Right lobe of liver (tissue), 6 donors: Measurements from ENCODE around the gene RSRC1. TPM values are rescaled to one million over a fixed set of nuclear protein-coding genes. Genes with fewer than 3 reads are reported as not detected.

ENCODE experiments used
- ATAC-seq, 4 donors: fragments of 200-7000 bp; cut with Tn5 transposase; one replicate each; pipeline ENCODE4 v1.9.1; 2020; ENCODE audit warnings: mild to moderate bottlenecking in 4 of 4, moderate library complexity in 4 of 4
- DNase-seq, 3 donors: peaks; one replicate each; pipeline ENCODE4 v3.0.0-alpha.2; 2020
- H3K27ac ChIP-seq, 3 donors: fragments of 200-600 bp; one replicate each; pipeline ENCODE4 v1.8.0; 2022
- H3K27me3 ChIP-seq, 2 donors: fragments of 200-600 bp; one replicate each; pipeline ENCODE4 v1.8.0; 2022
- H3K36me3 ChIP-seq, 4 donors: fragments of 200-600 bp; sonication (generic) in 1 of 4; one replicate each; pipeline versions ENCODE4 v1.5.1 to v1.8.0; 2017 to 2022; ENCODE audit warnings: control low read depth in 1 of 4
- H3K4me1 ChIP-seq, 4 donors: fragments of 200-600 bp; sonication (generic) in 1 of 4; one replicate each; pipeline versions ENCODE4 v1.5.1 to v1.8.0; 2017 to 2022; ENCODE audit warnings: control low read depth in 1 of 4
- H3K4me3 ChIP-seq, 3 donors: fragments of 200-600 bp; one replicate each; pipeline ENCODE4 v1.8.0; 2022
- H3K9me3 ChIP-seq, 4 donors: fragments of 200-600 bp; sonication (generic) in 1 of 4; one replicate each; pipeline versions ENCODE4 v1.5.1 to v1.8.0; 2017 to 2022; ENCODE audit warnings: control low read depth in 1 of 4
- POLR2A ChIP-seq: fragments of 450-650 bp; IDR thresholded peaks from one replicate; pipeline ENCODE4 v1.6.1; 2017; ENCODE audit warnings: antibody characterized with exemption, mild to moderate bottlenecking
- WGBS: methylation state at CpG from one replicate; pipeline ENCODE4 v1.1.6; 2018; ENCODE audit warnings: low coverage, low lambda C conversion rate; ENCODE audit not compliant: insufficient coverage; ENCODE audit errors: missing lambda C conversion rate; 5-methylcytosine and 5-hydroxymethylcytosine counted together
- intact Hi-C, 2 donors: fragments of 100-400 bp; cut with DNase I; formaldehyde crosslinking; loops; one replicate each; pipeline versions ENCODE4 v1.11.2 to v1.14.1; 2022
- total RNA-seq, 6 experiments: library from RNA; depleted of rRNA in 2 of 6; stranded (reverse); fragments of >200 nt in 2 of 6; fragmentation: NEBNext Ultra II Directional in 3 of 6; extraction: Animal tissue kit (Norgen Biotek cat#: 25700) in 3 of 6; gene quantifications; one replicate each; pipeline versions ENCODE4 v1.1.0 to v1.2.4, GENCODE V29; 2016 to 2023
- TF ChIP-seq, protein P1 (sequence below), 4 donors: fragments of 200-600 bp in 3 of 4; fragments of 450-650 bp in 1 of 4; IDR thresholded peaks; one replicate each; pipeline versions ENCODE4 v1.5.1 to v1.8.0; 2016 to 2022; ENCODE audit warnings: antibody characterized with exemption in 4 of 4, mild to moderate bottlenecking in 2 of 4
- donor health status: DM: no; HTN: yes; CAD: no.
- donor health status: DM: no; HTN: no; CAD: no.
- donor health status: DM: no; HTN: no; CAD: no.
- donor health status: DM: no; HTN: yes; CAD: no.
- donor health status: DM: no; HTN: yes; CAD: no.

Gene RSRC1
- total RNA-seq, 6 experiments from 2014 or later: 10.8 to 22.1 (median 11.7) TPM

DNA sequence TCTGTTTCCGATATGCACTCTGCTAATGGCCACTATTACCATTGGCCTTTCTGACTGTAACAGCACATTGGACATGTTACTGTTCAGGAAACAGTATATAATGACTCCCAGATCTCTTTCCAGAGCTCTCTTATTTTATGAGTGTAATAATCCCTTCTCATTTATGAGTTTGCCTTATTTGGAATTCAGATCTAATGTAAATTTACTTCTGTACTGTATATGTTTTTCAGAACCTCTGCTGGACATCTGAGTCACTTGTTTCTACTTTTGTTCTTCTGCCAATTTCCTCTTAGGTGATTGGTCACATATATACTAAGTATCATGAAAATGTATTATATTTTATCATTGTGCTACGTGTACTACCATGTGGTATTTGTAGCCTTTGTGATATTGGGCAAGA, 30.5 kb downstream of the RSRC1 start:
- WGBS: 100% methylated on average over 2 of the region's 2 CpGs
- no peaks in the 10 kb centered on the region for H3K9me3 ChIP-seq
- ATAC-seq (no peak), DNase-seq (no peak)
- H3K27ac ChIP-seq: no peak overlapping the region
- intact Hi-C loops: no loop called here
- no peaks in the 10 kb centered on the region for H3K4me1 ChIP-seq
- H3K36me3 ChIP-seq: no peaks in the 10 kb centered on the region
- no peak overlapping the region for H3K4me3 ChIP-seq
- TF ChIP-seq, protein P1, sequence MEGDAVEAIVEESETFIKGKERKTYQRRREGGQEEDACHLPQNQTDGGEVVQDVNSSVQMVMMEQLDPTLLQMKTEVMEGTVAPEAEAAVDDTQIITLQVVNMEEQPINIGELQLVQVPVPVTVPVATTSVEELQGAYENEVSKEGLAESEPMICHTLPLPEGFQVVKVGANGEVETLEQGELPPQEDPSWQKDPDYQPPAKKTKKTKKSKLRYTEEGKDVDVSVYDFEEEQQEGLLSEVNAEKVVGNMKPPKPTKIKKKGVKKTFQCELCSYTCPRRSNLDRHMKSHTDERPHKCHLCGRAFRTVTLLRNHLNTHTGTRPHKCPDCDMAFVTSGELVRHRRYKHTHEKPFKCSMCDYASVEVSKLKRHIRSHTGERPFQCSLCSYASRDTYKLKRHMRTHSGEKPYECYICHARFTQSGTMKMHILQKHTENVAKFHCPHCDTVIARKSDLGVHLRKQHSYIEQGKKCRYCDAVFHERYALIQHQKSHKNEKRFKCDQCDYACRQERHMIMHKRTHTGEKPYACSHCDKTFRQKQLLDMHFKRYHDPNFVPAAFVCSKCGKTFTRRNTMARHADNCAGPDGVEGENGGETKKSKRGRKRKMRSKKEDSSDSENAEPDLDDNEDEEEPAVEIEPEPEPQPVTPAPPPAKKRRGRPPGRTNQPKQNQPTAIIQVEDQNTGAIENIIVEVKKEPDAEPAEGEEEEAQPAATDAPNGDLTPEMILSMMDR (IDR thresholded peaks at IDR 0.05): no peak
- no peak for TF ChIP-seq POLR2A
- no peaks in the 10 kb centered on the region for H3K27me3 ChIP-seq

DNA sequence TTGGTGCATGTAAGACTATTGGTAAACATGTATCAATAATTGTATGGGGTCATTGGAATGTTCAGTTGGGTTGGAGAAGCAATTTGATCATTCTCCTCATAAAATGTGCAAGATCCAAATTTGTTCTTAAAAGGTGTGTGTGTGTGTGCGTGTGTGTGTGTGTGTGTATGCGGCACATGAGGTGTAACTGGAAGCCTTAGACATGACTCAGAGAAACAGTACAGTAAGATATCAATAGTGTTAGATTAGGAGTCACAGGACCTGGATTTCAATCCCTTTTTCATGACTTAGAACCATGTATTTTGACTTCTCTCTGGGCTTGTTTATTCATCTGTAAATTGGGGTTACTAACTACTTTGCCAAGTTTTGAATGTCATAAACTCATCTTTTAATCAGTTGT, 38.3 kb downstream of the RSRC1 start:
- ATAC-seq: no peak
- 60% methylated on average over 2 of the region's 2 CpGs for WGBS

DNA sequence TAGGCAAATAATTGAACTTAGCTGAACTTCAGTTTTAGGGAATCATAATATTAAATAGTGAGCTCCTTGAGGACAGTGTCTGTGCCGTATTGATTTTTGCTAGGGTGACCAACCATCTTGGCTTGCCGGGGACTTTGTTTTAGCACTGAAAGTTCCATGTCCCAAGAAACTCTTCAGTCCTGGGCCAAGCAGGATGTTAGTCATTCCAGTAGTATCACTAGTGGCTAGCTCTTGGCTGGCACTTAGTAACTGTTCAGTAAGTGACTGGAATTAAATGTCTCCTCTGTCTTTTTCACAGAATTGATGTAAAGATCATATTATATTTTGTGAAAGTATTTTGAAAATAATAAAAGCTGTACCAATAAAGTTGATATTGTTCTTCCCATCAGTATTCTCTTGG, 42.3 kb downstream of the RSRC1 start:
- no peaks in the 10 kb centered on the region for H3K27me3 ChIP-seq
- H3K36me3 ChIP-seq: no peaks in the 10 kb centered on the region
- no peak overlapping the region for H3K4me3 ChIP-seq
- no peak overlapping the region for H3K27ac ChIP-seq
- H3K9me3 ChIP-seq: no peaks in the 10 kb centered on the region
- ATAC-seq (no peak), DNase-seq (no peak)
- 63% methylated on average over 2 of the region's 2 CpGs for WGBS
- intact Hi-C loops: no loop called here
- H3K4me1 ChIP-seq: no peaks in the 10 kb centered on the region
- TF ChIP-seq, protein P1 (IDR thresholded peaks at IDR 0.05): no peak
- no peak for TF ChIP-seq POLR2A

More for the DNA sequence above, 38.3 kb downstream of the RSRC1 start:
- no peaks in the 10 kb centered on the region for H3K9me3 ChIP-seq
- no peak overlapping the region for H3K4me3 ChIP-seq
- no peak overlapping the region for H3K27ac ChIP-seq
- no peak for DNase-seq
- H3K4me1 ChIP-seq: no peaks in the 10 kb centered on the region
- intact Hi-C loops: no loop called here
- H3K27me3 ChIP-seq: no peaks in the 10 kb centered on the region
- no peak for TF ChIP-seq POLR2A
- TF ChIP-seq, protein P1 (IDR thresholded peaks at IDR 0.05): no peak
- no peaks in the 10 kb centered on the region for H3K36me3 ChIP-seq

DNA sequence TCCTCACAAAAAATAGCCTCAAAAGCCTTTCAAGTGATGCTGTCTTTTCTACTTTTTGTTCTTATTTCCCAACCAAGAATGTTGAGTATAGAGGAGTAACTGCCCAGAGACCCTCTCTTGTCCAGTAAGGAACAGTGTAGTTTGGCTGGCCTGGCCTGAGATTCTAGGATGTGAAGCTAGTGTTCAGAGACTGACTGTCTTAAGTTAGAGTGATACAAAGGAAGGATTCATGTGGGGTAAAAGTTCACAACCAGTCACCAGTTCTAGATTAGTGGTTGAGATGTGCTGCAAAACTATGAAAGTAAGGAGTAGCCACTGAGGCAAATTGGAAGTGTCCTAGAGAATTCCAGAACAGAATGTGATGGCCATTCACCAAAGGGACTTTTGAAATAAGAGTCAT, 49.1 kb downstream of the RSRC1 start:
- Histone ChIP-seq H3K27ac (no peak overlapping the region), H3K27me3 (no peaks in the 10 kb centered on the region), H3K9me3 (no peaks in the 10 kb centered on the region), H3K36me3 (no peaks in the 10 kb centered on the region), H3K4me1 (no peaks in the 10 kb centered on the region), H3K4me3 (no peak overlapping the region)
- DNase-seq: no peak
- intact Hi-C loops: no loop called here
- no peak for TF ChIP-seq POLR2A
- TF ChIP-seq, protein P1 (IDR thresholded peaks at IDR 0.05): no peak
- ATAC-seq: no peak

DNA sequence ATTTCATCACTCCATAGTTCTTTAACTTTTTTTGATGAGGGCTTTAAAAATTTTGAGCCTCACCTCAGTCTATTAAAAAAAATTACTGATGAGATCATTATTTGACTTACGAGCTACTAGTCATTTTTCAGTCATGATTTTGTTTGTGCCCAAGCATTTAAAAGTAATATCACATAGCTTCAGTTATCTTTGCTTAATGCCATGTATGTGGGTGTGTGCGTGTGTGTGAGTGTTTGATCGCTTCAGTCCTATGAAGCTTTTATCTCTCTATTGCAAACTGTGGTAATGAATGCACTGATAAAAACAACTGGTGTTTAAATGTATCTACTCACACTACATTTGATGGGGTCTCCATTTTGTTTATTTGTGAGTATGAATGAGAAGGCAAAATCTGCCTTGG, 49.8 kb downstream of the RSRC1 start:
- no peak for ATAC-seq

More for the DNA sequence above, 49.8 kb downstream of the RSRC1 start:
- TF ChIP-seq, protein P1 (IDR thresholded peaks at IDR 0.05): no peak
- no peak for TF ChIP-seq POLR2A
- WGBS: 85% methylated on average over 3 of the region's 3 CpGs
- no peaks in the 10 kb centered on the region for H3K27me3 ChIP-seq
- no peaks in the 10 kb centered on the region for H3K4me1 ChIP-seq
- no peak for DNase-seq
- no peaks in the 10 kb centered on the region for H3K36me3 ChIP-seq
- intact Hi-C loops: no loop called here
- H3K9me3 ChIP-seq: no peaks in the 10 kb centered on the region
- no peak overlapping the region for H3K27ac ChIP-seq
- no peak overlapping the region for H3K4me3 ChIP-seq
